IMR-90 (cell line): ENCODE data around the gene MYL10. TPM values are rescaled to one million over a fixed set of nuclear protein-coding genes. Genes with fewer than 3 reads are reported as not detected.

Experiments
- ATAC-seq: fragments of 200-7000 bp; cut with Tn5 transposase; 2 replicates; pipeline ENCODE4 v1.9.1; 2020; ENCODE audit warnings: low read depth, mild to moderate bottlenecking, moderate library complexity
- BruUV-seq: library from RNA; stranded (reverse); fragments of 400-500 nt; replicated peaks from 2 replicates; lab custom pipeline; 2021; lab: Mats Ljungman, UMichigan
- CTCF ChIA-PET: fragments of 300-600 bp; formaldehyde crosslinking; extraction: SDS; loops from one replicate; lab custom pipeline; 2021; ENCODE audit warnings: antibody characterized with exemption; lab: Yijun Ruan, JAX
- POLR2A ChIA-PET: fragments of 300-600 bp; sonication (Branson Sonifier 250); formaldehyde crosslinking; loops from one replicate; lab custom pipeline; 2022; ENCODE audit warnings: antibody characterized with exemption; ENCODE audit not compliant: unreplicated experiment; lab: Charles Lee
- DNase-seq: peaks from one replicate; pipeline ENCODE4 v3.0.0; 2013
- H2AFZ ChIP-seq: replicated peaks from 2 replicates; pipeline ENCODE3; 2013; ENCODE audit warnings: low read length, mild to moderate bottlenecking; ENCODE audit not compliant: poor library complexity
- H2AK5ac ChIP-seq: 2 replicates; pipeline ENCODE4 v1.6.1; 2013; ENCODE audit warnings: low read depth, low read length, inconsistent platforms
- H2AK9ac ChIP-seq: replicated peaks from 2 replicates; pipeline ENCODE3; 2013; ENCODE audit warnings: mild to moderate bottlenecking, low read depth, low read length, moderate library complexity; ENCODE audit not compliant: poor library complexity
- H2BK120ac ChIP-seq: 2 replicates; pipeline ENCODE4 v1.6.1; 2013; ENCODE audit warnings: low read depth, low read length, inconsistent platforms
- H2BK15ac ChIP-seq: 3 replicates; pipeline ENCODE4 v1.6.1; 2013; ENCODE audit warnings: low read depth, low read length, inconsistent platforms
- H2BK20ac ChIP-seq: 2 replicates; pipeline ENCODE4 v1.6.1; 2013; ENCODE audit warnings: low read depth, mild to moderate bottlenecking, inconsistent platforms, low read length, moderate library complexity
- H2BK5ac ChIP-seq: 2 replicates; pipeline ENCODE4 v1.6.1; 2013; ENCODE audit warnings: mild to moderate bottlenecking, low read depth, low read length, inconsistent platforms; ENCODE audit not compliant: poor library complexity, severe bottlenecking
- H3K14ac ChIP-seq: replicated peaks from 2 replicates; pipeline ENCODE4 v1.6.1; 2013; ENCODE audit warnings: low read depth, low read length, inconsistent platforms
- H3K18ac ChIP-seq: 2 replicates; pipeline ENCODE4 v1.6.1; 2013; ENCODE audit warnings: low read depth, low read length, control low read depth
- H3K23ac ChIP-seq: 2 replicates; pipeline ENCODE4 v1.6.1; 2013; ENCODE audit warnings: low read depth, low read length, inconsistent platforms
- H3K27ac ChIP-seq: 2 replicates; pipeline ENCODE4 v1.5.1; 2013; ENCODE audit warnings: mild to moderate bottlenecking, control low read depth, low read length; ENCODE audit not compliant: insufficient read depth
- H3K27me3 ChIP-seq: 2 replicates; pipeline ENCODE4 v1.6.1; 2013; ENCODE audit warnings: low read length; ENCODE audit not compliant: control insufficient read depth, insufficient read depth
- H3K36me3 ChIP-seq: 2 replicates; pipeline ENCODE4 v1.6.1; 2013; ENCODE audit warnings: low read length, mixed read lengths; ENCODE audit not compliant: control insufficient read depth, insufficient read depth
- H3K4ac ChIP-seq: 2 replicates; pipeline ENCODE4 v1.6.1; 2013; ENCODE audit warnings: low read depth, low read length, inconsistent platforms
- H3K4me1 ChIP-seq: 2 replicates; pipeline ENCODE4 v1.6.1; 2013; ENCODE audit warnings: low read length, mixed read lengths; ENCODE audit not compliant: control insufficient read depth, insufficient read depth
- H3K4me2 ChIP-seq: 2 replicates; pipeline ENCODE4 v1.6.1; 2013; ENCODE audit warnings: low read depth, mild to moderate bottlenecking, control low read depth, low read length, moderate library complexity
- H3K4me3 ChIP-seq: 2 replicates; pipeline ENCODE4 v1.5.1; 2013; ENCODE audit warnings: low read depth, mild to moderate bottlenecking, control low read depth, low read length, moderate library complexity; ENCODE audit not compliant: insufficient read depth
- H3K56ac ChIP-seq: 2 replicates; pipeline ENCODE4 v1.6.1; 2013; ENCODE audit warnings: low read length, inconsistent platforms; ENCODE audit not compliant: insufficient read depth; ENCODE audit errors: extremely low read depth
- H3K79me1 ChIP-seq, 2 experiments: 2 replicates each; pipeline ENCODE4 v1.6.1; 2013; ENCODE audit warnings: low read length in 2 of 2, inconsistent platforms in 1 of 2, low read depth in 1 of 2
- H3K9ac ChIP-seq: 2 replicates; pipeline ENCODE4 v1.6.1; 2013; ENCODE audit warnings: low read depth, low read length, control low read depth
- H3K9me1 ChIP-seq: 2 replicates; pipeline ENCODE4 v1.6.1; 2013; ENCODE audit warnings: low read length, inconsistent platforms; ENCODE audit not compliant: insufficient read depth
- H3K9me3 ChIP-seq: 2 replicates; pipeline ENCODE4 v1.6.1; 2013; ENCODE audit warnings: low read length; ENCODE audit not compliant: control insufficient read depth, insufficient read depth
- H4K20me1 ChIP-seq: 2 replicates; pipeline ENCODE4 v1.6.1; 2013; ENCODE audit warnings: low read length, inconsistent platforms; ENCODE audit not compliant: insufficient read depth
- H4K5ac ChIP-seq: 2 replicates; pipeline ENCODE4 v1.6.1; 2013; ENCODE audit warnings: mild to moderate bottlenecking, low read depth, low read length, control low read depth
- H4K8ac ChIP-seq, 2 experiments: 2 replicates each; pipeline ENCODE4 v1.6.1; 2013; ENCODE audit warnings: low read depth in 2 of 2, low read length in 2 of 2, control low read depth in 1 of 2, inconsistent platforms in 1 of 2
- H4K91ac ChIP-seq: 2 replicates; pipeline ENCODE4 v1.6.1; 2013; ENCODE audit warnings: low read depth, low read length, inconsistent platforms; ENCODE audit not compliant: insufficient read depth
- CEBPB ChIP-seq: IDR thresholded peaks from 2 replicates; pipeline ENCODE4 v1.6.1; 2012; ENCODE audit warnings: low read depth, low read length, improper control_type of control experiment
- POLR2A ChIP-seq: IDR thresholded peaks from 2 replicates; pipeline ENCODE4 v1.6.1; 2012; ENCODE audit warnings: mild to moderate bottlenecking, low read depth, low read length
- WGBS, 2 experiments: methylation state at CpG; one replicate each; pipeline versions ENCODE4 v1.1.5 to v1.1.7; 2013; ENCODE audit warnings: missing lambda C conversion rate in 2 of 2; ENCODE audit not compliant: insufficient read length in 1 of 2; ENCODE audit errors: extremely low coverage in 2 of 2; 5-methylcytosine and 5-hydroxymethylcytosine counted together
- dilution Hi-C: fragments of 300-500 bp; cut with HindIII; formaldehyde crosslinking; loops from one replicate; pipeline ENCODE4 v1.14.3; 2018; ENCODE audit warnings: low sequenced_read_pairs; ENCODE audit not compliant: unreplicated experiment
- in situ Hi-C: fragments of 300-500 bp; cut with MboI; formaldehyde crosslinking; loops from 3 replicates; pipeline ENCODE4 v1.14.3; 2019; ENCODE audit warnings: low sequenced_read_pairs, inconsistent platforms, mixed read lengths
- intact Hi-C: fragments of 100-400 bp; cut with micrococcal nuclease; formaldehyde crosslinking; loops from 2 replicates; pipeline ENCODE4 v1.10.0; 2022
- polyA plus RNA-seq, 3 experiments: library from polyadenylated mRNA; depleted of rRNA; stranded (reverse); fragments of >200 nt; gene quantifications; 2 replicates each; pipeline ENCODE4 v1.2.3, GENCODE V29; 2012; ENCODE audit warnings: low replicate concordance in 1 of 3
- total RNA-seq: library from RNA; depleted of rRNA; stranded (reverse); fragments of >200 nt; gene quantifications from 2 replicates; pipeline ENCODE4 v1.2.3, GENCODE V29; 2012
- TF ChIP-seq, protein P1 (sequence below): fragments of 150-350 bp; IDR thresholded peaks from 2 replicates; pipeline ENCODE4 v1.6.1; 2017; ENCODE audit warnings: mild to moderate bottlenecking, antibody characterized with exemption, low read length, low read depth

The MYL10 gene
- total and polyA plus RNA-seq, 2 of the 4 experiments (the other 2 are of a cell fraction) = not detected

DNA sequence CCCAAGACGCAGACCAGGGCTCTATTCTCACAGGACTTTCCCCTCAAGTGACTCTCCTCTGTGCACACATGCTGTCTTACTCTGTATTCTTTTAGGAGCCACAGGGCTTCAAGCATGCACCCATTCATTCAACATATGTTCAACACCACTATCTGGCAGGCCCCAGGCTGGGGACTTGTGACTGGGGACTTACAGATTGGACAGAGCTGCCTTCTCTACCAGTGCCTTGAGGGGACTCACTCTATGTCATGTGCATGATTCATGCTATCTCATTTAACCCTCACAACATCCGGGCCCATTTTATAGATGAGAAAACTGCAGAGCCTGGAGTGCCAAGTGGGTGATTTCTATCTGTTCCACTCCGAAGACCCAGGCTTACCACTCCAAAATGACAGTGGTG lies 34.3 kb downstream of the MYL10 start:
- H3K9me1 ChIP-seq = no peaks in the 10 kb centered on the region
- no peak for ATAC-seq
- no peak overlapping the region for H3K4me3 ChIP-seq
- no peak overlapping the region for H3K14ac ChIP-seq
- H3K27ac ChIP-seq = no peak overlapping the region
- no peak overlapping the region for H2BK120ac ChIP-seq
- no peak overlapping the region for H2AK5ac ChIP-seq
- H3K4ac ChIP-seq = no peak overlapping the region
- POLR2A ChIA-PET = no interaction called here
- H2BK5ac ChIP-seq = no peak overlapping the region
- H3K79me1 ChIP-seq = no peaks in the 10 kb centered on the region
- H3K18ac ChIP-seq = no peak overlapping the region
- dilution Hi-C loops = no loop called here
- no peak overlapping the region for H4K91ac ChIP-seq
- H3K4me2 ChIP-seq = no peak overlapping the region
- CTCF ChIA-PET = no interaction called here
- H2AFZ ChIP-seq = no peak overlapping the region
- TF ChIP-seq, protein P1, sequence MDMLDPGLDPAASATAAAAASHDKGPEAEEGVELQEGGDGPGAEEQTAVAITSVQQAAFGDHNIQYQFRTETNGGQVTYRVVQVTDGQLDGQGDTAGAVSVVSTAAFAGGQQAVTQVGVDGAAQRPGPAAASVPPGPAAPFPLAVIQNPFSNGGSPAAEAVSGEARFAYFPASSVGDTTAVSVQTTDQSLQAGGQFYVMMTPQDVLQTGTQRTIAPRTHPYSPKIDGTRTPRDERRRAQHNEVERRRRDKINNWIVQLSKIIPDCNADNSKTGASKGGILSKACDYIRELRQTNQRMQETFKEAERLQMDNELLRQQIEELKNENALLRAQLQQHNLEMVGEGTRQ = no peak
- TF ChIP-seq POLR2A = no peak
- no peak for TF ChIP-seq CEBPB
- H2BK15ac ChIP-seq = no peak overlapping the region
- H3K36me3 ChIP-seq = no peaks in the 10 kb centered on the region
- H3K4me1 ChIP-seq = no peaks in the 10 kb centered on the region
- no peak overlapping the region for H4K5ac ChIP-seq
- peaks cover 24% of the 10 kb centered on the region for H3K27me3 ChIP-seq
- H4K8ac ChIP-seq = no peak overlapping the region
- H3K23ac ChIP-seq = no peak overlapping the region
- H3K56ac ChIP-seq = no peak overlapping the region
- WGBS, 2 experiments = 71% methylated on average over 1 of the region's 3 CpGs; no CpG with 5 or more reads in 1 of the 2 experiments
- H3K9ac ChIP-seq = no peak overlapping the region
- intact Hi-C loops = no loop called here
- H2AK9ac ChIP-seq = no peak overlapping the region
- no peak overlapping the region for H2BK20ac ChIP-seq
- DNase-seq = no peak
- in situ Hi-C loops = no loop called here
- no peaks in the 10 kb centered on the region for H4K20me1 ChIP-seq
- no TSS peak for BruUV-seq
- H3K9me3 ChIP-seq = peaks cover 3% of the 10 kb centered on the region
